ENCODE measurements around the gene ST3GAL5.

GRCh38 chr2:85924522-85924921 is 35.7 kb upstream of the ST3GAL5 start:
- TF ChIP-seq CTCF (IDR thresholded peaks at IDR 0.05) (no peak), POLR2A (IDR thresholded peaks at IDR 0.05) (no peak)
